HG03432 (cell line): ENCODE data around the gene TK2.
"Not testable (repeated sequence)": the region's sequence is repeated elsewhere in the genome, so short reads cannot be mapped to it uniquely, and the experiment has no call there.

Experiments used
- ATAC-seq: cut with Tn5 transposase; IDR thresholded peaks from one replicate; pipeline ENCODE4 v1.9.1; 2021; ENCODE audit warnings: mild to moderate bottlenecking, moderate library complexity; ENCODE audit not compliant: unreplicated experiment

Gene TK2

DNA sequence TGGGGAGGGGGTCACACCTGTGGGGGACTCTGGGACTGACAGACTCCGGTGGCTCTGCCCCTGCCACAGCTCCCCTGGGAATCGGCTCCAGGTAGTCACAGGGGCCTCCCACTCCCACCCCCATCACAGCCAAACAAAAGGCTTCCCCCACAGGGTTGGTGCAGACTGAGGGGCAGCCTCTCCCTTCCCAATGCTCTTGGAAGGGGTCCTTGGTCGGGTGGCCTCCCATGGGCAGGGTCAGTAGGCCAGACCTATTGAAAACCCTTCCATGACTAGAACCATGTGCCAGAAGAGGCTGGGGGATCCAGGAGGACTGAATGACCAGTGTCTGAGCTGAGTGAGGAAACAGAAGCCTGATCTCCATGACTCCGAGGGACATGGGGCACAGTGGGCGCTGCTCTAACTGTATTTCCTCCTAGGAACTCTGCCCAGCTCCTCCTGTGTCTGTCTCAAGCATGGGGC is 28.6 kb downstream of the TK2 start:
- no peak for ATAC-seq

DNA sequence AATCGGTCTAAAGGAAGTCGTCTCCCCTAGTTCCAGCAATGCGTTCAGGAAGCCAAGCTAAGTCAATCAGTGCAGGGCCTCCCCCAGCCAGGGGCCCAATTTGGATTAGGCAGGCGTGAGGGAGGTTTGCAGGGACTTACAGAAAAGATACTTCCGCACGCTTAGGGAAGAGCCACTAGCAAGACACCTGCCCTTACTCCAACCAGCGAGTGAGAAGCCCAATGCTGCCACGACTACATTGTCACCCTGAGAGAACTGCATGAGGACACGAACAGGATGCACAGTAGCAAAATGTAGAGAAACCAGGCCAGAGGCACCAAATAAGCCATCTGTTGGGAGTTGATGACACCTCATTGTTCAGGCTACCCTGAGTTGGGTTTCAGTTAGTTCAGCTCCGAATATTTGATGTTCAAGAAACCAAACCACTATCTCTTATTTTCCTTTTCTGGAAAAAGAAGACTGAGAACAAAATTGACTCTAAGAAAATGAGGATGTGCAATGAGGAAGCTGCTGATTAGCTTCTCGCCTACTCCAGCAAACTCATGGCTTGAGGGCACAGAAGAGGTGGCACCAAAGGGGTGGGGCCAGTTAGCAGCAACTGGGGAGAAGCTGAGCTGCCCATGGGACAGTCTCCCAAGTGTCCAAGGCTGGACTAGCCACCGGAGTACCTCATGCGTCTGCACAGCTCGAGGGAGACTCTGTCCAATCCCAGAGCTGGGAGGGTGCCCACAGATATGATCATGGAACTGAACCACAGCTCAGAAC is 29.3 kb downstream of the TK2 start:
- no peak for ATAC-seq

DNA sequence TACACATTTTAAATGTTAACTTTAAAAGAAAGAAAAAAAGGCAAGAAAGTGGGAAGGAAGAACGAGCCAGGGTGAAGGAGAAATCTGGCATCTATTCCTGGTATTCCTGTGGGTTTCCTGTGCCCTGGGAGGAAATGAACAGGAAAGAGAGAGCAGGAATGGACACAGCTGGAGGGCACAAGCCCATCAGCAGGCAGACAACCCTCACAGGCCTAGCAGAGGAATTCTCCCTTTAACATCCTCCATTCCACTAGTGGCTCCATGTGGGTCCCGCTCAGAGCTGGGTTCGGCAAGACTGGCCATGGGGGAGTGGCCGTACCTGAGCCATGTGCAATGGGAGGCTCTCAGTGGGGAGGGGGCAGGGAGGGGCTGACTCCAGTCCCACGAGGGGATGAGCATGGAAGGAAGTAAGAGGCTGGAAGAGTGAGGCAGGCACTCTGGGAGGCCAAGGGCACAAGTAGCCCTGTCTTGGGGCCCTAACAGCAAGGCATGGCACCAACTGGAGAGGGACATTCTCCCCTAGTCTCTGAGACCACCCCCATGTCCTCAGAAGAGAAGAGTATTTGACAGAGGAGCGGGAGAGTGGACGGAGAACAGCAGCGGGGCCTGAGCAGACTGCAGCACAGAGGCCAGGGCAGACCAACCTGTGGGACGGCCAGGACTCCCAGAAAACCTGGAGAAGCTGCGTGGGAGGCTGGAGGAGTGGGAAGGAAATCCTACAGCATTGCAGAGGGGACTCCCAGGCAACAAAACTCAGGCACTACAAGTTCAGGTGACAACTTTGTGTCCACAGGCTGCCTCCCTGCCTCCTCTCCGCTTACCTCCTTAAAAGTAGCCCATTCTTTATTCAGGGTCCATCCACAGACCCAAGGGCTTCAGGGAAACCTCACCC is 30.2 kb downstream of the TK2 start:
- no peak for ATAC-seq

DNA sequence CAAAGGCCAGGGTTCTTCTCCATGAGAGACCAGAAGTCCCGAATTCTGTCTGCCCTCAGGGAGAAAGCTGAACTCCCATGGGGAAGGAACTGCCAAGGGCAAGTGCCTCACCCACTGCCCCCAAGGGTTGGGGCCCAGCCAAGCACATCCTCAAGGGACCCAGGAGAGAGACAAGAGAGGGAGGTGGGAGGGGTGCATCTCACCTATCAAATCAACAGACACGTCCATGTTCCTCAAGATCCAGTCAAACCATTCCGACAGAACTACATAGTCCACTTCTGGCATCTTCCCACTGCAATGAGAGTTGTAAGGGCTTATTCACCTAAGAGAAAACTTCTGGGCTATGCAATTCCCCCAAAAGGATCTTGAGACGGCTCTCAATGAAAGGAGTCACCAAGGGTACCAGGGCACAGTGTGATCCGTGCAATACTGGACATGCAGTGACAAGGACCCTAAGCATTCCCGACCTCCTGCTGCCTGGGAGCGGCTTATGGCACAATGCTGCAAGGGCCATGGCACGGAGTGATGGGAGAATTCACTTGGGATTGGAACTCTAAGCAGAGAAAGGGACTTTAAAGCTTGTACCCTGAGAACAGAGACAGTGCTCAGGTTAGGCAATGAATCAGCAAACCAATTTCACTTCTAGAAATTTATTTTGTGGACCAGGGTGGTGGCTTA is 32.2 kb downstream of the TK2 start:
- no peak for ATAC-seq

DNA sequence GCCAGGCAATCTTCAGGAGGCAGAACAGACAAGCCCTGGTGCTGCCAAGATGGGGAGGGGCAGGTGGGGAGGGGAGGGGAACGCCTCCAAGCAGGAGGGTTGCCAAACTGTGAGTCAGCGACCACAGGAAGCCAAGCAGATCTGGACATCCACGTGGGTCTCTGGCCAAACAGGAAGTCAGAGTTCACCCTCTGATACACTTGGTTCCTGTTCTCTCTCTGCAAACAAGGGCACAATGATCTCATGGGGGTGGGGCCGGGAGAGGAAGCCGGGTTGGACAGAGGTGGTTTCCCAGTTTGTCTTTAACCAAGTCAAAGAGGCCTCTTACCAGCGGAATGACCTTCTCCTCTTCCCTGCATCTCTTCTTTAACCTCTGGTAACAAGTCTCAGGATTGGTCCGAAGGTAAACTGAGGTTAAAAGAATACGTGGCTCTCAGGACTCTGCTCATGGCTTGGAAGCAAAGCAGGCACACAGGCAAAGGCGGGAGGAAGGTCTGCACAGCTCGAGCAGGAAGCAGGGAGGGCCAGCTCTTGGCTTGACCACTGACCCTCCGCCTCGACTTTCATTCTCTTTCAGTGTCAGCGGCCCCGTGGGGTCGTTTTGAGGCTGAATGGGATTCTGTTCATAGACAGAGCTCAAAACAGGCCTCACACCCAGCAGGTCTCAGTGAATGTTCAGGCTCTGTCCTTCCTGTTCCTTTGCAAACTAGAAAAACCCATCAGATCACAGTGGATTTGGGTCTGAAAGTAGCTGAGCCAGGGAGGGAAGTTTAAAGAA is 32.9 kb downstream of the TK2 start:
- peak; percentile 98 for ATAC-seq

DNA sequence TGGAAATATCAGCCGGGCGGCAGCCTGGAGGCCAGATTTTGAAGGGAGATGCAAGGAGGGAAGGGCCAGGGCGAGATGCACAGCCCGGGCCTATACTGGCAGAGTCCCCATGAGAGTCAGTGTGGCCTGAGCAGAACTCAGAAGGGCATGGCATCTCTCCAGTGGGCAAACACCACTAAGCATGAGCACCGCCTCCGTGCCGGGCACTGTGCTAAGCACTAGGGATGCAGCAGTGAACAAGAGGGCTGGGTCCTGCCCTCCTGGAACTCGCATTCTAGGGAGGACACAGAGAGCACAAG is 33.5 kb downstream of the TK2 start:
- ATAC-seq: no peak

DNA sequence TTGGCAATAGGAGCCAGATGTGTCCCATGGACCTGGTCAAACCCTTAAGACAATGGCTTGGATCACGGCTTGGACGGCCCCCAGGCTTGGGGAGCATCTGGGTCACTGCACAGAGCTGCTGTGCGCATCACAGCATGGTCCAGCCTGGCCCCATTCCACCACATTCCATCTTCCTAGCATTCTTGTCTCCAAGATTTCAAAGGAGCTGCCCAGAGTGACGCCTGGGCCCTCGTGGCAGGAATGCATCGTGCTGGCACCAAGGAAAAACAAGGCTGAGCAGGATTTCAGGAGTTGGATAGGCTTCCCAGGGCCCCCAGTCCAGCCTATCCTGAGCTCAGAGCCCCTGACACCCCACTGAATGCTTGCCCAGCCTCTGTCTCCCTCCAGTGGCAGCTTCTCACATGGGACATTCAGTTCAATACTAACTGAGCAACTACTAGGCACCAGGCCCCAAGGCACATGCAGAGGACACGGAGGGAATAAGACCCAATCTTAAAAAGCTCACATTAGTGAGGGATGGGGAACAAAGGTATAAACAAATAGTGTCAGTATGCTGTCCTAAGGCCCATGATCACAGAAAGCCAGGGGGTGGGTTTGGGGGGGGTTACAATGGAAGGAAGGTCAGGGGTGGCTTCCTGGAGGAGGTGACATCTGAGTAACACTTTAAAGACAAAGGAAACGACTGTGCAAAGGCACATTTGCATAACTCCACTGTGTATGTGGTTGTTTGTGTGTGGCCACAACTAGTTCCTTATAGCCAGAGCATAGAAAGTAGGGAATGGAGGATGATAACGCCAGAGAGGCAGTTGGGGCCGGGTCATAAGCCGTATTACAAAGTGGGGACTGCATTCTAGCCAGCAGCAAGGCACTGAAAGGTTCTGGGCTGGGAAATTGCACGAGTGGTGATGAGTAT is 34.1 kb downstream of the TK2 start:
- ATAC-seq: no peak

DNA sequence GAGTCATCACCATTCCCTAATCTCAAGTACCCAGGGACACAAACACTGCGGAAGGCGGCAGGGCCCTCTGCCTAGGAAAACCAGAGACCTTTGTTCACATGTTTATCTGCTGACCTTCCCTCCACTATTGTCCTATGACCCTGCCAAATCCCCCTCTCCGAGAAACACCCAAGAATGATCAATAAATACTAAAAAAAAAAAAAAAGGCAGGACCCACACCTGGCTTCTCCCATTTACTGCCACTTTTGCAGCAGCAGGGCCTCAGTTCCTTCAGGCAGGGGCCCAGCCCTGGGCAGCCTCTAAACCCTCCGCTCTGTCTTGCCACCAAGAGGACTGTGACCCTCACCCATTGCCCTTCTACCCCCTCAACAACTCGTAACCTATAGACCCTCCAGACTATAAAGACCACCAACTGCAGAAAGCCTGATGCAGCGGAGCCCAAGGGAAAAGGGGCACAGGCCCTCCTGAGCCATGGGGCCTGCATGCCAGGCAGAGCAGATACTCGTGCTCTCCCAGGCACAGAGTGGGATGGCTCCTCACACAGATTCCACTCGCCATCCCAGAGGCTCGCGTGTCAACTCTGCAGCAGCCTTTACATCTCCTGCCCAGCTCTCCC is 34.8 kb downstream of the TK2 start:
- not testable (repeated sequence) for ATAC-seq

DNA sequence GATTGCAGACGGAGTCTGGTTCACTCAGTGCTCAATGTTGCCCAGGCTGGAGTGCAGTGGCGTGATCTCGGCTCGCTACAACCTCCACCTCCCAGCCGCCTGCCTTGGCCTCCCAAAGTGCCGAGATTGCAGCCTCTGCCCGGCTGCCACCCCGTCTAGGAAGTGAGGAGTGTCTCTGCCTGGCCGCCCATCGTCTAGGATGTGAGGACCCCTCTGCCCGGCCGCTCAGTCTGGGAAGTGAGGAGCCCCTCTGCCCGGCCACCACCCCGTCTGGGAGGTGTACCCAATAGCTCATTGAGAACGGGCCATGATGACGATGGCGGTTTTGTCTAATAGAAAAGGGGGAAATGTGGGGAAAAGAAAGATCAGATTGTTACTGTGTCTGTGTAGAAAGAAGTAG is 35.5 kb downstream of the TK2 start:
- ATAC-seq: not testable (repeated sequence)

DNA sequence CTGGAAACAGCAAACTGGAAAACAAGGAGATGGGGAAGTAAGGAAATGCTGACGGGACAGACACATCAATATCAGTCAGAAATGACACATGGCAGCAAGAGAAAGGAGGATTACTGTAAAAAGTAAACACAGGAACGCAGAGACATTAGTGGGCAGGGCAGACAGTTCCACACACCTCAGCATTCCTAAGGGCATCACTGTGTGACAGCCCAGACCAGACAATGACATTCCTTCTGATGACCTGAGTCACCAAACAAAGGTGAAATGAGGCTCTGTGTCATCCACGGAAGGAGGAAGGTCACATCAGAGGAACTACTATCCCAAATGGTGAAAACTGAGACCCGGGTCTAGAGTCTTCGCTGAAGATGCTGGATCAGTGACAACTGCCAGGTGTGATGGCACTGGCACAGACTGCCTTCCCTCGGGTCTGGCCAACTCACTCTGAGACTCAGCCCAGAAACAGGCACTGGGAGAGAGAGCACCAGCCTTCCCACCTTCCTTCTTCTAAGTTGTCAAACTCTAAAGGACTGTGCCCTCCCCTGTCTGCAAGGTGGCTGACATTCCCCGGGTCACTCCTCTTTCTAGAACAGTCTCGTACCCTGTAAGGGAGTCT is 36.7 kb downstream of the TK2 start:
- ATAC-seq: no peak

DNA sequence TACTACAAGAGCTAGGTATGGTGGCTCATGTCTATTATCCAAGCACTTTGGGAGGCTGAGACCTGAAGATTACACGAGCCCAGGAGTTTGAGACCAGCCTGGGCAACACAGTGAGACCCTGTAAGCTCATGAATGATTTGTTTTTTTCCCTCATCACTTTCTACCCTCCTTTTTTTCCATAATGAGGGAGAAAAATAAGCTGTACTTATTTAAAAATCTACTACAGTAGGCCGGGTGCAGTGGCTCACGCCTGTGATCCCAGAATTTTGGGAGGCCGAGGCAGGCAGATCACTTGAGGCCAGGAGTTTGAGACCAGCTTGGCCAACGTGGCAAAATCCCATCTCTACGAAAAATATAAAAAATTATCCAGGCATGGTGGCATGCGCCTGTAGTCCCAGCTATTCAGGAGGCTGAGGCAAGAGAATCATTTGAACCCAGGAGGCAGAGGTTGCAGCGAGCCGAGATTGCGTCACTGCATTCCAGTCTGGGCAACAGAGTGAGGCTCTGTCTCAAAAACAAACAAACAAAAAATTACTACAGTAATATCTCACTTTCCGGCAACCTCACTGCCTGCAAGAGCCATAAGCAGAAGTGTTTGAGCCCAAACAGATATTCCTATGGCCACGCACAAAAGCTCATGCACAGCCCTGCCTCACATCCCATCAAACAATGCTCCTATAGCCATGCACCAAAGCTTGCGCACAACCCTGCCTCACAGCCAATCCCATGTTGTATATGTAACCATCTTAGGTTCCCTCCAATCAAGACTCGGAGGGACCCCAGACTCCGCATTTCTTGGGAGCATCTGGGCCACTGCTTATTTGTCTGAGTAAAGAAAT is 37.4 kb downstream of the TK2 start:
- ATAC-seq: no peak

DNA sequence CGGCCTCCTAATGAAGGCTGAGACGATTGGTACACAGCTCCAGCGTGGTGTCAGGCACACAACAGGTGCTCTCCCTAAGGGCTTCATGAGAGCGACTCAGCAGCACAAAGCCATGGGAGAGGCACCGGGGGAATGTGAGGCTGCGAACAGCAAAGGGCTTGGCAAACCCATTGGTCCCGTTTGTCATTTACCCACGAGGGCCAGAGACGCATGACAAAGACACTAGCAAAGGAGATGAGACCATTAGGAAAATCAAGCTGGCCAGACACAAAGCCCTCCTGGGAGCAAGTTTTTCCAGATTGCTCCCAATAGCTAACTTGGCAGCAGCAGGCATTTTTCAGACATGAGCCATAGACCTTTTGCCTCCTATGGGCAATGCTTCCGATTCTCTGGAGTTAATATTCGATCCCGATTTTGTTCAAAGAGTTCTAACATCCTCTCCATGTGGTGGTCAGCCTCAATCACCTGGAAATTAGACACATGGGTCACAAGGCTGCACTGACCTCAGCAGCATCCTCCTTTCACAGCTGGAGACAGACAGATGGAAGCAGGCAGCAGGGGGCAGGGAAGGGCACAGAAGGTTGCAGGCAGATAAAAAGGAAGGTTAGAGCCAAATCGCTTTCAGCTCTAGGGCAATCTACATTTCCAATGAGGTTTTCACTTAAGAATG is 38.2 kb downstream of the TK2 start:
- ATAC-seq: no peak

DNA sequence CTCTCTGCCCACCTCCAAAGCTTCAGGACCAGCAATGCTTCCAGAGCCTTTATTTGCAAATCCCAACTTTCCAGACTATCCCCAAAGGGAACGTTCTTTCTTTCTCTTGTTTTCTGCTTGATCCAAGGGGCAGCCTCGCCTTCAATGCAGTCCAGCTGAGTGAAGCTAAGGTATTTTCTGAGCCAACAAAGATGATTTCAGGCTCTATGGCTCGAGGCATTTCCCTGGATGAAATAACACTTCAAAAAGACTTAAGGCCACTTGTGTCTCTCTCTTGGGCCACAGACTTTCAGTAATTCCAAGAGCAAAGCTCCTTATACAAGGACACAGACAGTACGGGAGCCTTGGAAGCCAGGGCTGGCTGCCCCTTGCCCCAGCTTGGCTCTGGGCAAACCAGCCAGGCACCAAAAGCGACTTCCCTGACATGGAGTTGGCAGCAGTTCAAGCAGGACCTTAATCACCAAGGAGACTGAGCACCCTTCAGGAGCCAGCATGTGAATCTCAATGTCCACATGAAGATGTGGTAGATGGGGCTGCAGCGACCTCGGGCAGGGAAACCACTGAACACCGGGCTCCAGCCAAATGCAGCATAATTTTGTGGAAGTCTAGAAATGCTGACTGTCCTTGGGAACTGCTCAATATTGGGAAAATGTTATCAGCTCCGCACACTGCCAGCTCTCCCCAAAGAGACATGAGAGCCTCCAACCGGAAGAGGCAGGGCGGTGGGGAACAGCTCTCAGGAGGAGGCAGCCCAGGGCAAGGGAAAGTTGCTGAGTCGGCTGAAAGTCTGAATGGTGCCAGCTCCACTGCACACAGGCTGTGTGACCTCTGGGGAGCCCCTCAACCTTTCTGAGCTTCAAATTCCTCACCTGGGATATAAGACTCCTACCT is 39.0 kb downstream of the TK2 start:
- ATAC-seq: no peak

DNA sequence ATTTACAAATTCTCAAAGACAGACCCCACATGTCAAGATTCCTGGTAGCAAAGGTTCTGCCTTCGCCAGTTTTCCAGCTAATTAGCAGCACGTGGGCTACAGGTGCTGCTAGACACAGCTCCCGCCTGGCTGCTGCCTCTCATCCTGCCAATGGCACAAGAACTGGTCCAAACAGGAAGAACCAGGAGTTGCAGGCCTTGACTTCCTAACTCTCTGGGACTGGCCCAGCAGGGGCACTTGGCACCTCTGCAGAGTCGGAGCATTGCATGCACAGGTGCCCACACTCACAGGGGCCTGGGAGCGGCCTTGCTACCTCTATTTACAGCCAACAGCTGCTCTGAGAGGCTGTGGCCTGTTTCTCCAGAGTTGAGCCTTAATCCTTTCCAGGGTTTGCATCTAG is 39.6 kb downstream of the TK2 start:
- no peak for ATAC-seq

DNA sequence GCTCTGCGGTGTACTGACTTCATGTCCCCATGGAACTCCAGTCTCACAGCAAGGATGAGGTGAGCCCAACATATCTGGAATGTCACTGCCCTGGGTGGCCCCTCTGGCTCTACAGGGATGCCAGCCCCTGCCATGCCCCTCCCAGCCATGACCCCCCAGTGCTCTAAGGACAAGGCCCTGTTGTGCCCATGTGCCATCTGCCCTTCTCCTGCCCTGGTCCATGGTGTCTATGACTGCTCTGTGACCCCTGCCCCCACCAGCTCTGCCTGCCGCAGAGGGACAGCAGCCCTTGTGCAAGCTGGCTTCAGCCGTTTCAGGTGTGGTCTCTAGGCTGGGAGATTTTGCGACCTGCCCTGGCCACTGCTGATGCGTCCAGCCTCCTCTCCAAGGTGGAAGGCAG is 40.3 kb downstream of the TK2 start:
- no peak for ATAC-seq

DNA sequence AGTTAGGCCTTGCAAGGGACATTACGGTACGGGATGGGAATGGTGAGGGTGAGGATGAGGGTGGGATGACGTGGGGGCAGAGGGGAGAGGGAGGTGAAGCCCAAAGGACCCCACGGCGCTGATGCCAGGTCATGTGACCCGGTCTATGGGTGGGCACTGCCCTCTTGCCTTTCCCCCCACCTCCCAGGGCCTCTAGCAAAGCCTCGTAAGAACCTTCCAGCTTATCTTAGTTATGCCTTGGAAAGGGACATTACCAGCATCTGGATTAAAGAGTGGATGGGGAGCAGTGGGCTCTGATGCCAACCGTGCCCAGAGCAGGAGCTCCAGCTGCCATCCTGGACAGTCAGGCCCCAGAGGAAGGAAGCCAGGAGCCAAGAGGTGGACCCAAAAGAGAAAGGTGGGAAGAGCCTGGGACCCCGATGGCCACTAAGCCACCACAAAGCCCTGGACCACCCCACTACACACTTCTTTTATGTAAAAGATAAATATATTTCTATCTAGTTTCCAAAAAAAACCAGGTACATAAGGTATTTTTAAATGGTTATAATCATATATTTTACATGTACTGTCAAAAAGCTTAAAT is 40.9 kb downstream of the TK2 start:
- no peak for ATAC-seq
